ENCODE data around the gene STRIT1. TPM values are rescaled to one million over a fixed set of nuclear protein-coding genes. Genes with fewer than 3 reads are reported as not detected.

The STRIT1 gene
- total RNA-seq, 4 donors from 2014 or later, result not detected

DNA sequence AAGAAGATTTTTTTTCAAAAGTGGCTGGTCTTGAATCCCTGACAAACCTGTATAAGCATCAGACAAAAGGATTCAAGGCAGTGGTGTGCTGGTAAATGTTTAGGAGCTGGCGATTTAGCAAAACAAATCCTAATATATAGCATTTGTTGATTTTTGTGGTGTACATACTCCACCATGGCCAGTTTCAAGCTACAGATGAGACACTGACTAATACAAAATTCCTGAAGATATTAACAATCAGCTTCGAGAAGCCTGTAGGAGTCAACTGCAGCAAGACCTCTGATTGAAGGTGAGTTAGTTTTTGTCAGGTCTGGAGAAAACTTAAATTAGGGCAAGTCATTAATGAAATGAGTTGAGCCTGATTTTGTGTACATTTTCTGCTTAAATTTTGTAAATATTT is 6.7 kb downstream of the STRIT1 start:
- TF ChIP-seq, protein P1, sequence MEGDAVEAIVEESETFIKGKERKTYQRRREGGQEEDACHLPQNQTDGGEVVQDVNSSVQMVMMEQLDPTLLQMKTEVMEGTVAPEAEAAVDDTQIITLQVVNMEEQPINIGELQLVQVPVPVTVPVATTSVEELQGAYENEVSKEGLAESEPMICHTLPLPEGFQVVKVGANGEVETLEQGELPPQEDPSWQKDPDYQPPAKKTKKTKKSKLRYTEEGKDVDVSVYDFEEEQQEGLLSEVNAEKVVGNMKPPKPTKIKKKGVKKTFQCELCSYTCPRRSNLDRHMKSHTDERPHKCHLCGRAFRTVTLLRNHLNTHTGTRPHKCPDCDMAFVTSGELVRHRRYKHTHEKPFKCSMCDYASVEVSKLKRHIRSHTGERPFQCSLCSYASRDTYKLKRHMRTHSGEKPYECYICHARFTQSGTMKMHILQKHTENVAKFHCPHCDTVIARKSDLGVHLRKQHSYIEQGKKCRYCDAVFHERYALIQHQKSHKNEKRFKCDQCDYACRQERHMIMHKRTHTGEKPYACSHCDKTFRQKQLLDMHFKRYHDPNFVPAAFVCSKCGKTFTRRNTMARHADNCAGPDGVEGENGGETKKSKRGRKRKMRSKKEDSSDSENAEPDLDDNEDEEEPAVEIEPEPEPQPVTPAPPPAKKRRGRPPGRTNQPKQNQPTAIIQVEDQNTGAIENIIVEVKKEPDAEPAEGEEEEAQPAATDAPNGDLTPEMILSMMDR (IDR thresholded peaks at IDR 0.05; ENCODE audit: low read depth), result no peak

DNA sequence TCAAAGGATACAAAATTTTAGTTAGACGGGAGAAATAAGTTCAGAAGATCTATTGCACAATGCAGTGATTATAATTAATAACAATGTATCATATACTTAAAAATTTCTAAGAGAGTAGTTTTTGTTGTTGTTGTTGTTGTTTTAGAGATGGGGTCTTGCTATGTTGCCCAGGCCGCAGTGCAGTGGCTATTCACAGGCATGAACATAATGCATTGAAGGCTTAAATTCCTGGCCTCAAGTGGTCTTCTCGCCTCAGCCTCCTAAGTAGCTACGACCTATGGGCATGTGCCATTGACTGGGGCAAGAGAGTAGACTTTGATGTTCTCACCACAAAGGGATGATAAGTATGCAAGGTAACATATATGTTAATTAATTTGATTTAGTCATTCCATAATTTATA is 7.5 kb downstream of the STRIT1 start:
- TF ChIP-seq, protein P1 (IDR thresholded peaks at IDR 0.05; ENCODE audit: low read depth), result no peak

DNA sequence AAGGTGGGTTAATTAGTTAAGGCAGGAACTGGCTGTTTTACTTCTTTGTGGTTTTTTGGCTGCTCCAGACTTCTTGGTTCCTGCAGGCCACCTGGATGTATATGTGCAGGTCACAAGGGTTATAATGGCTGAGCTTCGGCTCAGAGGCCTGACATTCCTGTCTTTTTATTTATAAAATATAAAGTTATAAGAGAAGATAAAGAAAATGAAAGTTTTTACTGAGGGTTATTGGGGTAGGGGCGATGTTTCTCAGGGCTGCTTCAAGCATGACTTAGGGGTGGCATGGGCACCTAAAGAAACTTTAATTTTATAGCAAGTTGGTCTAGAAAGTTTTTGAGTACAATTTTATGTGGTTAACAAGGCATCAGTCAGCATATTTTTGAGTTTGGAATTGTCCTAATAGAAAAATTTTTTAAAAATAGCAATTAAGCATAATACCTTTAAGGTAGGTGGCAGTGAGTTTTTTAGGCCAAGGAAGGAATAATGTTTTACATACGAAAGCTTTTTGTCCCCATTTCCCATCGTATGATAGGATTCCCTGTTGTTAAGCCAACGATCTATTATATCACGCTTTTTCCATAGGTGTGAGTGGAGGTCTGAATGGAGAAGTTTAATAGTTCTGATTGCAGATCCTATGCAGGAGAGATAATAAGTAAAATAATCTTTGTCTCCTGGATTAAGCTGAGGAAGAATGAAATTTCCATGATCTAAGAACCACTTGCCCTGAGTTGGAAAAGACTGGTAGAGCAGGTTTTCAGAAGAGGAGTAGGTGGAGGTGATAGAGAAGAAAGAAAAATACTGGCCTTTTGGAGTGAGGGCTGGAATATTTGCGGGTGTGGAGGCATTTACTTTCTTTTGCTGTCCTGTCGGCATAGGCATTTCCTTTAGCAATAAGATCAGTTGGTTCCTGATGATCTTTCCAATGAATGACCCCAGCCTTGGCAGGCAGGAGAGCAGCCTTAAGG is 10.1 kb downstream of the STRIT1 start:
- TF ChIP-seq, protein P1 (IDR thresholded peaks at IDR 0.05; ENCODE audit: low read depth), result no peak

DNA sequence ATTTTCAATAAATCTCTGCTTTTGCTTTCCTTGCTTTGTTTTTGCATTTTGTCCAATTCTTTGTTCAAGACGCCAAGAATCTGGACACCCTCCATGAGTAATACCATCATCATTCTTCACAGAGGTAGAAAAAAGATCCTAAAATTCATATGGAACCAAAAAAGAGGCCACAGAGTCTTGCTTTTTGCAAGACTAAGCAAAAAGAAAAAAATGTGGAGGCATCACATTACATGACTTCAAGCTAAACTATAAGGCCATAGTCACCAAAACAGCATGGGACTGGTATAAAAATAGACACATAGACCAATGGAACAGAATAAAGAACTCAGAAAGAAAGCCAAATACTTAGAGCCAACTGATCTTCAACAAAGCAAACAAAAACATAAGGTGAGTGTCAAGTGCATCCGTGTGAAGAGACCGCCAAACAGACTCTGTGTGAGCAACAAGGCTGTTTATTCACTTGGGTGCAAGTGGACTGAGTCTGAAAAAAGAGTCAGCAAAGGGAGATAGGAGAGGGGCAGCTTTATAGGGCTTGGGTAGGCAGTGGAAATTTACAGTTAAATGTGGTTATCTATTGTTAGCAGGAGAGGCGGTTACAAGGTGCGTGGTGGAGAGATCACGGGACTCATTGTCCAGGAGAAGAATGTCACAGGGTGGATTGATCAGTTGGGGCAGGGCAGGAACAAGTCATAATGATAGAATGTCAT is 10.9 kb downstream of the STRIT1 start:
- TF ChIP-seq, protein P1 (IDR thresholded peaks at IDR 0.05; ENCODE audit: low read depth), result no peak

DNA sequence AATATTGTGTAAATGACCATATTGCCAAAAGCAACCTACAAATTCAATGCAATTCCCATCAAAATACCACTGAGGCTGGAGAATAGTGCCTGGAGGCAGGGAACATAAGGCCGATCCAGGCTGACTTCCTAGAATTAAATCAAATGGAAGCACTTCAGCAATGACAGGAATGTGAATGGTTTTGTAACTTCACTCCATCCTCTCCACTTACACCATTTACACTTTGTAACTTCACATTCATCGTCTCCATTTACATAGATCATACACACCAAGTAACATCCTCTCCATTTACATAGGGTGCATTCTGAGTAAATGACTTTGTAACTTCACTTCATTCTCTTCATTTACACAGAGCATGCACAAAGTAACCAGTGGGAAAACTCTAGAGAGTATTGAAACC is 11.6 kb downstream of the STRIT1 start:
- TF ChIP-seq, protein P1 (IDR thresholded peaks at IDR 0.05; ENCODE audit: low read depth), result no peak

DNA sequence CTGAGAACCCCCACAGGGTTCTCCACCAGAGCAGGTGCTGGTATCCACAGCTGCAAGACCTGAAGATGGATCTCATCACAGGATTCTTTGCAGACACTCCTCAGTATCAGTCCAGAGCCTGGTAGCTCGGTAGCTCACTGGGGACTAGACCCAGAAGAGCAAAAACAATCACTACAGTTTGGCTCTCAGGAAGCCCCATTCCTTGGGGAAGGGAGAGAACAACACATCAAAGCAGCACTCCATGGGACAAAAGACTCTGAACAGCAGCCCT is 22.2 kb downstream of the STRIT1 start:
- TF ChIP-seq, protein P1 (IDR thresholded peaks at IDR 0.05; ENCODE audit: low read depth), result no peak
